H1 (cell line): ENCODE data around the gene B4GALNT1. TPM values are rescaled to one million over a fixed set of nuclear protein-coding genes. Genes with fewer than 3 reads are reported as not detected.

Experiments
- CTCF ChIA-PET: fragments of 300-600 bp; sonication (Branson Sonifier 250); formaldehyde crosslinking; loops from one replicate; lab custom pipeline; 2021; ENCODE audit not compliant: partially characterized antibody; lab: Charles Lee
- POLR2A ChIA-PET: fragments of 300-600 bp; sonication (Branson Sonifier 250); formaldehyde crosslinking; loops from one replicate; lab custom pipeline; 2021; ENCODE audit warnings: inconsistent platforms; ENCODE audit not compliant: partially characterized antibody; lab: Charles Lee
- DNase-seq, 2 experiments: peaks; one replicate each; pipeline versions ENCODE4 v3.0.0 to v3.0.0-alpha.2; 2010 to 2022; ENCODE audit warnings: low spot score in 2 of 2, low read depth in 1 of 2, mixed read lengths in 1 of 2
- FAIRE-seq: peaks from 2 replicates; lab custom pipeline; 2011; peaks lifted over from hg19 to GRCh38; lab: Jason Lieb, UNC
- H2AFZ ChIP-seq: 2 replicates; pipeline ENCODE4 v1.8.1; 2012; ENCODE audit warnings: low read length, inconsistent platforms
- H2AK5ac ChIP-seq: 2 replicates; pipeline ENCODE4 v1.6.1; 2013; ENCODE audit warnings: low read depth, low read length
- H2BK120ac ChIP-seq: replicated peaks from 2 replicates; pipeline ENCODE3; 2013; ENCODE audit warnings: low read depth, low read length, inconsistent platforms
- H2BK12ac ChIP-seq: 2 replicates; pipeline ENCODE4 v1.6.1; 2013; ENCODE audit warnings: low read depth, low read length
- H2BK15ac ChIP-seq: 2 replicates; pipeline ENCODE4 v1.6.1; 2013; ENCODE audit warnings: low read length
- H2BK20ac ChIP-seq: 2 replicates; pipeline ENCODE4 v1.6.1; 2013; ENCODE audit warnings: low read length
- H2BK5ac ChIP-seq: 2 replicates; pipeline ENCODE4 v1.6.1; 2013; ENCODE audit warnings: low read depth, low read length
- H3K14ac ChIP-seq: 2 replicates; pipeline ENCODE4 v1.6.1; 2013; ENCODE audit warnings: inconsistent platforms; ENCODE audit not compliant: insufficient read length
- H3K18ac ChIP-seq: 2 replicates; pipeline ENCODE4 v1.6.1; 2013; ENCODE audit warnings: low read length; ENCODE audit errors: extremely low read depth
- H3K23ac ChIP-seq: 2 replicates; pipeline ENCODE4 v1.6.1; 2013; ENCODE audit warnings: inconsistent platforms; ENCODE audit not compliant: insufficient read length
- H3K23me2 ChIP-seq: 2 replicates; pipeline ENCODE4 v1.6.1; 2013; ENCODE audit warnings: low read depth, low read length
- H3K27ac ChIP-seq: 2 replicates; pipeline ENCODE4 v1.6.1; 2011; ENCODE audit warnings: low read depth, low read length, inconsistent platforms
- H3K27me3 ChIP-seq, 4 experiments: replicated peaks in 1 of 4; 1 replicate in 1 of 4; 2 replicates in 3 of 4; pipeline versions ENCODE4 v1.6.1 to v1.8.1; 2011 to 2013; ENCODE audit warnings: low read length in 3 of 4, mild to moderate bottlenecking in 3 of 4, inconsistent platforms in 2 of 4, mixed read lengths in 2 of 4, moderate library complexity in 1 of 4; ENCODE audit not compliant: control insufficient read depth in 3 of 4, insufficient read depth in 3 of 4; ENCODE audit errors: extremely low read depth in 1 of 4
- H3K36me3 ChIP-seq, 4 experiments: 2 replicates each; pipeline versions ENCODE4 v1.6.1 to v1.8.1; 2011 to 2013; ENCODE audit warnings: mild to moderate bottlenecking in 4 of 4, low read length in 3 of 4, moderate library complexity in 2 of 4, control low read depth in 1 of 4, inconsistent platforms in 1 of 4; ENCODE audit not compliant: insufficient read depth in 4 of 4, control insufficient read depth in 2 of 4
- H3K4ac ChIP-seq: replicated peaks from 2 replicates; pipeline ENCODE3; 2013; ENCODE audit warnings: low read length, low read depth, mixed read lengths, inconsistent platforms; ENCODE audit not compliant: insufficient read length
- H3K4me1 ChIP-seq, 4 experiments: replicated peaks in 1 of 4; 1 replicate in 1 of 4; 2 replicates in 3 of 4; pipeline versions ENCODE4 v1.6.1 to v1.8.1; 2011 to 2013; ENCODE audit warnings: low read length in 3 of 4, inconsistent platforms in 2 of 4, mixed read lengths in 1 of 4; ENCODE audit not compliant: insufficient read depth in 4 of 4, control insufficient read depth in 3 of 4
- H3K4me2 ChIP-seq, 2 experiments: 2 replicates each; pipeline versions ENCODE4 v1.6.1 to v1.8.1; 2011 to 2013; ENCODE audit warnings: low read depth in 2 of 2, low read length in 2 of 2, control low read depth in 1 of 2, inconsistent platforms in 1 of 2, mild to moderate bottlenecking in 1 of 2; ENCODE audit not compliant: insufficient read depth in 1 of 2
- H3K4me3 ChIP-seq, 4 experiments: fragments of 200-600, 300-600 bp in 1 of 4; sonication (generic), shearing (Covaris generic), sonication (Bioruptor Twin) in 1 of 4; 2 replicates each; pipeline versions ENCODE4 v1.5.1 to v1.8.1; 2011 to 2016; ENCODE audit warnings: low read length in 4 of 4, low read depth in 3 of 4, control low read depth in 2 of 4, inconsistent platforms in 2 of 4, mild to moderate bottlenecking in 2 of 4, mixed read lengths in 1 of 4, moderate library complexity in 1 of 4; ENCODE audit not compliant: insufficient read depth in 2 of 4; ENCODE audit errors: extremely low read depth in 1 of 4
- H3K56ac ChIP-seq: replicated peaks from 2 replicates; pipeline ENCODE3; 2013; ENCODE audit warnings: low read depth, mild to moderate bottlenecking, mixed read lengths, low read length, inconsistent platforms; ENCODE audit not compliant: insufficient read length
- H3K79me1 ChIP-seq: 2 replicates; pipeline ENCODE4 v1.6.1; 2013; ENCODE audit warnings: low read depth, low read length, control low read depth
- H3K79me2 ChIP-seq, 2 experiments: 2 replicates each; pipeline versions ENCODE4 v1.6.1 to v1.8.1; 2012 to 2013; ENCODE audit warnings: low read length in 2 of 2, mild to moderate bottlenecking in 2 of 2, inconsistent platforms in 1 of 2; ENCODE audit not compliant: insufficient read depth in 2 of 2, control insufficient read depth in 1 of 2
- H3K9ac ChIP-seq, 4 experiments: replicated peaks in 1 of 4; 1 replicate in 1 of 4; 2 replicates in 3 of 4; pipeline versions ENCODE4 v1.6.1 to v1.8.1; 2011 to 2013; ENCODE audit warnings: low read depth in 3 of 4, low read length in 3 of 4, control low read depth in 2 of 4, mild to moderate bottlenecking in 2 of 4, moderate library complexity in 2 of 4, inconsistent platforms in 1 of 4; ENCODE audit errors: extremely low read depth in 1 of 4
- H3K9me3 ChIP-seq, 2 experiments: 2 replicates each; pipeline versions ENCODE4 v1.6.1 to v1.8.1; 2012 to 2013; ENCODE audit warnings: mild to moderate bottlenecking in 2 of 2, moderate library complexity in 2 of 2, control low read depth in 1 of 2, inconsistent platforms in 1 of 2, low read depth in 1 of 2, low read length in 1 of 2, mixed read lengths in 1 of 2; ENCODE audit not compliant: insufficient read depth in 2 of 2
- H4K20me1 ChIP-seq, 2 experiments: replicated peaks in 1 of 2; 2 replicates each; pipeline versions ENCODE3 to v1.8.1; 2011 to 2013; ENCODE audit warnings: inconsistent platforms in 2 of 2, low read length in 2 of 2, mild to moderate bottlenecking in 1 of 2; ENCODE audit not compliant: insufficient read depth in 2 of 2, control insufficient read depth in 1 of 2
- H4K5ac ChIP-seq: 2 replicates; pipeline ENCODE4 v1.6.1; 2013; ENCODE audit warnings: low read length, low read depth, mixed read lengths, inconsistent platforms; ENCODE audit not compliant: insufficient read length
- H4K8ac ChIP-seq: 2 replicates; pipeline ENCODE4 v1.8.0; 2013; ENCODE audit warnings: mild to moderate bottlenecking, moderate library complexity, low read length, inconsistent platforms; ENCODE audit not compliant: insufficient read depth; ENCODE audit errors: extremely low read depth
- H4K91ac ChIP-seq: replicated peaks from 2 replicates; pipeline ENCODE3; 2013; ENCODE audit warnings: low read length, mixed read lengths, inconsistent platforms; ENCODE audit not compliant: insufficient read length
- YY1 ChIP-seq: IDR thresholded peaks from 2 replicates; pipeline ENCODE4 v1.6.1; 2011; ENCODE audit warnings: low read depth, mild to moderate bottlenecking, low read length
- WGBS, 2 experiments: shearing (Covaris generic) in 1 of 2; methylation state at CpG; one replicate each; pipeline versions ENCODE4 v1.1.6 to v1.1.7; 2013 to 2015; ENCODE audit warnings: low lambda C conversion rate in 2 of 2, mixed read lengths in 2 of 2, inconsistent platforms in 1 of 2, low coverage in 1 of 2, missing lambda C conversion rate in 1 of 2; ENCODE audit not compliant: insufficient replicate concordance in 2 of 2, insufficient coverage in 1 of 2, insufficient read length in 1 of 2; ENCODE audit errors: extremely low coverage in 1 of 2, missing lambda C conversion rate in 1 of 2; 5-methylcytosine and 5-hydroxymethylcytosine counted together
- polyA plus RNA-seq, 7 experiments: library from polyadenylated mRNA; depleted of rRNA in 3 of 7; stranded (reverse) in 5 of 7; unstranded in 2 of 7; fragments of >200 nt in 5 of 7; fragments of 200-250 nt in 2 of 7; gene quantifications; 1 replicate in 5 of 7; 2 replicates in 1 of 7; 4 replicates in 1 of 7; pipeline versions ENCODE4 v1.2.1 to v1.2.3, GENCODE V29; 2011 to 2013; ENCODE audit warnings: missing spikeins in 2 of 7, mixed read lengths in 2 of 7
- total RNA-seq: library from RNA; stranded (reverse); fragmentation: NEBNext Ultra II Directional; extraction: Animal tissue kit (Norgen Biotek cat#: 25700); gene quantifications from 2 replicates; pipeline ENCODE4 v1.2.1, GENCODE V29; 2021

B4GALNT1 gene
- total and polyA plus RNA-seq, 2 of the 8 experiments (the other 6 are each of a cell fraction or from before 2014, with no cell fraction given), result 1.5 to 2.3 TPM

- peaks cover 25% of the 10 kb centered on the region for H3K23me2 ChIP-seq
- no peak overlapping the region for H3K18ac ChIP-seq
- no peak overlapping the region for H3K27ac ChIP-seq
- H4K8ac ChIP-seq, result no peak overlapping the region
- CTCF ChIA-PET, result interaction anchor here (0.6 to 12.5 kb wide), 9 partner anchors 14 to 1744 kb away, joined by 3 to 124 read pairs (median 4); partner anchors contain the start of gene PIP4K2C
- H3K9me3 ChIP-seq, result no peaks in the 10 kb centered on the region
- no peak overlapping the region for H3K23ac ChIP-seq
- no peak overlapping the region for H2BK20ac ChIP-seq
- H3K36me3 ChIP-seq, result peaks cover 5 to 14% (median 8%) of the 10 kb centered on the region in 4 experiments; a peak in 4 of 8 replicates
- no peak overlapping the region for H2BK15ac ChIP-seq
- DNase-seq (no peak), FAIRE-seq (no peak)
- no peak overlapping the region for H4K91ac ChIP-seq
- H2BK120ac ChIP-seq, result no peak overlapping the region
- peaks cover 0 to 2% of the 10 kb centered on the region in 2 experiments for H4K20me1 ChIP-seq
- peak overlapping the region; percentile 53 to 84 (median 78); a peak in 5 of 8 replicates for H3K4me3 ChIP-seq
- H3K27me3 ChIP-seq, result peaks cover 0 to 15% (median 7%) of the 10 kb centered on the region in 4 experiments; a peak in 5 of 7 replicates
- WGBS, 2 experiments, result 88% methylated on average over 4 of the region's 4 CpGs; no CpG with 5 or more reads in 1 of the 2 experiments
- no peak overlapping the region for H3K4ac ChIP-seq
- H3K4me2 ChIP-seq, result peak overlapping the region; percentile 80 to 83
- H2BK12ac ChIP-seq, result no peak overlapping the region
- peaks cover 7 to 12% (median 11%) of the 10 kb centered on the region in 4 experiments for H3K4me1 ChIP-seq
- peaks cover 0 to 10% of the 10 kb centered on the region in 2 experiments; a peak in 1 of 4 replicates for H3K79me2 ChIP-seq
- no peak overlapping the region; a peak in 1 of 7 replicates for H3K9ac ChIP-seq
- H3K56ac ChIP-seq, result no peak overlapping the region
- no peak overlapping the region for H4K5ac ChIP-seq
- POLR2A ChIA-PET, result interaction anchor here (1.1 to 7.7 kb wide), 10 partner anchors 9 to 154 kb away, joined by 3 to 60 read pairs (median 4); partner anchors contain the start of genes AGAP2, PIP4K2C and TSPAN31
- H2AK5ac ChIP-seq, result no peak overlapping the region
- no peak overlapping the region for H3K14ac ChIP-seq
- no peak overlapping the region for H2AFZ ChIP-seq
- no peak for TF ChIP-seq YY1
- TF ChIP-seq, all 59 proteins: peak for 0
- Histone ChIP-seq H2BK5ac (no peak overlapping the region), H3K79me1 (no peaks in the 10 kb centered on the region; the same call in 1 of the 2 replicates)
Observed at GRCh38 chr12:57605811-57606311, 27.1 kb downstream of the B4GALNT1 start.
